ENCODE measurements around the gene TRIM50. TPM values are rescaled to one million over a fixed set of nuclear protein-coding genes. Genes with fewer than 3 reads are reported as not detected.
"Not testable (repeated sequence)": the region's sequence is repeated elsewhere in the genome, so short reads cannot be mapped to it uniquely, and the experiment has no call there.

The TRIM50 gene
- total RNA-seq, 1 experiment from 2014 or later = not detected

DNA sequence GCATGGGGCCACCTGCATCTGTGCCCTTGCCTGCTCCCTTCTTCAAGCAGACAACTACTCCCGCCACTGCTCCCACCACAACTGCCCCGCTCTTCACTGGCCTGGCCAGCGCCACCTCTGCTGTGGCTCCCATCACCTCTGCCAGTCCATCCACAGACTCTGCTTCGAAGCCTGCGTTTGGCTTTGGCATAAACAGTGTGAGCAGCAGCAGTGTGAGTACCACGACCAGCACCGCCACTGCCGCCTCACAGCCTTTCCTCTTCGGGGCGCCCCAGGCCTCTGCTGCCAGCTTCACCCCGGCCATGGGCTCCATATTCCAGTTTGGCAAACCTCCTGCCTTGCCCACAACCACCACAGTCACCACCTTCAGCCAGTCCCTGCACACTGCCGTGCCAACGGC is 30.6 kb downstream of the TRIM50 start:
- H3K4me1 Mint-ChIP-seq (ENCODE audit: low read depth, unreplicated experiment) = not testable (repeated sequence)

DNA sequence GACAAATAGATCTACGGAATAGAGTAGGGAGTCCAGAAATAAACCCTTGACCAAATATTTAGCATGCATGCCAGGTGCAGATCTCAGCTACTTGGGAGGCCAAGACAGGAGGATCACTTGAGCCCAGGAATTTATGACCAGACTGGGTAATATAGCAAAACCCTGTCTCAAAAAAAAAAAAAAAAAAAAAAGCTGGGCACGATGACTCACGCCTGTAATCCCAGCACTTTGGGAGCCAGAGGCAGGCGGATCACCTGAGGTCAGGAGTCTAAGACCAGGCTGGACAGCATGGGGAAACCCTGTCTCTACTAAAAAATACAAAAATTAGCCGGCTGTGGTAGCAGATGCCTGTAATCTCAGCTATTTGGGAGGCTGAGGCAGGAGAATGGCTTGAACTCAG is 50.7 kb downstream of the TRIM50 start:
- H3K36me3 ChIP-seq (ENCODE audit: control insufficient read depth, insufficient read depth, low read length); H3K27me3 ChIP-seq (replicated peaks; ENCODE audit: control insufficient read depth, insufficient read depth, low read length); CTCF ChIA-PET; H3K27me3 Mint-ChIP-seq (ENCODE audit: insufficient read depth, unreplicated experiment); H3K9me3 Mint-ChIP-seq (ENCODE audit: unreplicated experiment); H3K4me3 Mint-ChIP-seq (ENCODE audit: unreplicated experiment); H3K36me3 Mint-ChIP-seq (ENCODE audit: insufficient read depth, unreplicated experiment); H3K9me3 ChIP-seq; H3K27ac Mint-ChIP-seq (ENCODE audit: unreplicated experiment); H3K4me1 ChIP-seq; DNase-seq; POLR2A ChIA-PET; intact Hi-C loops (cut with micrococcal nuclease; ENCODE audit: unreplicated experiment); H3K4me1 Mint-ChIP-seq (ENCODE audit: low read depth, unreplicated experiment); BruUV-seq (replicated peaks); H3K4me3 ChIP-seq (ENCODE audit: low read depth, low read length): not testable (repeated sequence)

More for the DNA sequence above, 30.6 kb downstream of the TRIM50 start:
- CTCF ChIA-PET; intact Hi-C loops (cut with micrococcal nuclease; ENCODE audit: unreplicated experiment); H3K27me3 ChIP-seq (replicated peaks; ENCODE audit: control insufficient read depth, insufficient read depth, low read length); POLR2A ChIA-PET; H3K9me3 ChIP-seq; H3K4me3 ChIP-seq (ENCODE audit: low read depth, low read length); H3K27me3 Mint-ChIP-seq (ENCODE audit: insufficient read depth, unreplicated experiment); H3K36me3 ChIP-seq (ENCODE audit: control insufficient read depth, insufficient read depth, low read length); DNase-seq; H3K9me3 Mint-ChIP-seq (ENCODE audit: unreplicated experiment); H3K4me3 Mint-ChIP-seq (ENCODE audit: unreplicated experiment); H3K4me1 ChIP-seq; H3K27ac Mint-ChIP-seq (ENCODE audit: unreplicated experiment); H3K36me3 Mint-ChIP-seq (ENCODE audit: insufficient read depth, unreplicated experiment): not testable (repeated sequence)
- BruUV-seq (replicated peaks) = TSS peak; percentile 52

DNA sequence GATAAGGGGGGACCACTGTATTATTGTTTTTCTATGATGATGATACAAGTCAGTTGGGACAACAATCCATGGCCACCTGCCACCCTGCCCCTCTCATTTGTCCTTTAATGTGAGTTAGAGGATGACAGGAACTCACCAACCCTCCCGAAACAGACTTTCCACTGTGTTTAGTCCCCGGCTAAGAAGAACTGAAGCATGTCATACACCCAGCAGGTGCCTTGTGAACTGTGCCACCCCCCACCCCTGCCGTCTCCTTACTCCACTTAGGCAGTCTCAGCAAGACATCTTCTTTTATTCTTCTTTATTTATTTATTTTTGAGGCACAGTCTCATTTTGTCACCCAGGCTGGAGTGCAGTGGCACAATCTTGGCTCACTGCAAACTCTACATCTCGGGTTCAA is 60.1 kb downstream of the TRIM50 start:
- H3K27ac Mint-ChIP-seq (ENCODE audit: unreplicated experiment); H3K9me3 Mint-ChIP-seq (ENCODE audit: unreplicated experiment); POLR2A ChIA-PET: not testable (repeated sequence)

DNA sequence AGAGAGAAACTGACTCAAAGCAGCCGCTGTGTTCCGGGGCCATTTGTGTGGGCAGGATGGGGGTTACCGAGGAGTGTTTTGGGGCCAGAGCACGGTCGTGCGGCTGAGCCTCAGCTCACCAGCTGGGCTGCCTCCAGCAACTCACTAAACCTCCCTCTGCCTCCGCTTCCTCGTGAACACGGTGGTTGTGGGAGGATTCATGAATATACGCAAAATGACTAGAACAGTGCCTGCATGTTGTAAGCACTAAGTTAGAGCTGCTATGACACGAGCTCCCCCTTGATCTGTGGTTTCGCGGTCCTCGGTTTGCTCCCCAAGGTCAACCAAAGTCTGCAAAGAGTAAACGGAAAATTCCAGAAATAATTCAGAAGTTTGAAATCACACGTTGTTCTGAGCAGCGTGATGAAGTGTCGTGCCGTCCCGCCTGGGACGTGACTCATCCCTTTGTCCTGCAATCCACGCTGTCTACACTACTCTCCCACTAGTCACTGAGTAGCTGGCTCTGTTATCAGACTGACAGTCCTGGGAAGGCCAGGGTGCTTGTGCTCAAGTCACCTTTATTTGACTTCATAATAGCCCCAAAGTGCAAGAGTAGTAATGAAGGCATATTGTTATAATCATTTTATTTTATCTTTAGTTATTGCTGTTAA is 61.0 kb downstream of the TRIM50 start:
- H3K27me3 Mint-ChIP-seq (ENCODE audit: insufficient read depth, unreplicated experiment); POLR2A ChIA-PET; DNase-seq; H3K36me3 Mint-ChIP-seq (ENCODE audit: insufficient read depth, unreplicated experiment); CTCF ChIA-PET; H3K4me1 Mint-ChIP-seq (ENCODE audit: low read depth, unreplicated experiment); H3K4me1 ChIP-seq; H3K27ac Mint-ChIP-seq (ENCODE audit: unreplicated experiment); intact Hi-C loops (cut with micrococcal nuclease; ENCODE audit: unreplicated experiment); H3K9me3 ChIP-seq; BruUV-seq (replicated peaks); H3K4me3 ChIP-seq (ENCODE audit: low read depth, low read length); H3K27me3 ChIP-seq (replicated peaks; ENCODE audit: control insufficient read depth, insufficient read depth, low read length); H3K4me3 Mint-ChIP-seq (ENCODE audit: unreplicated experiment); H3K9me3 Mint-ChIP-seq (ENCODE audit: unreplicated experiment); H3K36me3 ChIP-seq (ENCODE audit: control insufficient read depth, insufficient read depth, low read length): not testable (repeated sequence)

More for the DNA sequence above, 60.1 kb downstream of the TRIM50 start:
- CTCF ChIA-PET; H3K36me3 ChIP-seq (ENCODE audit: control insufficient read depth, insufficient read depth, low read length); DNase-seq; H3K4me1 ChIP-seq; BruUV-seq (replicated peaks); H3K4me3 ChIP-seq (ENCODE audit: low read depth, low read length); intact Hi-C loops (cut with micrococcal nuclease; ENCODE audit: unreplicated experiment); H3K4me1 Mint-ChIP-seq (ENCODE audit: low read depth, unreplicated experiment); H3K9me3 ChIP-seq; H3K27me3 Mint-ChIP-seq (ENCODE audit: insufficient read depth, unreplicated experiment); H3K4me3 Mint-ChIP-seq (ENCODE audit: unreplicated experiment); H3K27me3 ChIP-seq (replicated peaks; ENCODE audit: control insufficient read depth, insufficient read depth, low read length); H3K36me3 Mint-ChIP-seq (ENCODE audit: insufficient read depth, unreplicated experiment): not testable (repeated sequence)

Other genes with a start within 250 kb of the TRIM50 start
- not detected in 2 replicates for gene SPDYE9, start 242.0 kb downstream of the TRIM50 start, total RNA-seq (2022)
- gene NSUN5, start 19.3 kb downstream of the TRIM50 start, total RNA-seq (2022) = 71.8 and 73.4 TPM in 2 replicates
- not detected in 2 replicates for gene FKBP6, start 79 bp upstream of the TRIM50 start, total RNA-seq (2022)
- gene FZD9, start 105.7 kb upstream of the TRIM50 start, total RNA-seq (2022) = 1.2 TPM in 2 replicates
- 85.2 and 85.7 TPM in 2 replicates for gene BAZ1B, start 194.2 kb upstream of the TRIM50 start, total RNA-seq (2022)
- 74.5 and 74.6 TPM in 2 replicates for gene BCL7B, start 229.6 kb upstream of the TRIM50 start, total RNA-seq (2022)

Data from Caco-2 (cell line).